ENCODE data around the gene GNA14. TPM values are rescaled to one million over a fixed set of nuclear protein-coding genes. Genes with fewer than 3 reads are reported as not detected.

GNA14 gene
- total and polyA plus RNA-seq, 2 of the 8 experiments (the other 6 are each of a cell fraction or from before 2014, with no cell fraction given), result 3.4 to 6.3 TPM

DNA sequence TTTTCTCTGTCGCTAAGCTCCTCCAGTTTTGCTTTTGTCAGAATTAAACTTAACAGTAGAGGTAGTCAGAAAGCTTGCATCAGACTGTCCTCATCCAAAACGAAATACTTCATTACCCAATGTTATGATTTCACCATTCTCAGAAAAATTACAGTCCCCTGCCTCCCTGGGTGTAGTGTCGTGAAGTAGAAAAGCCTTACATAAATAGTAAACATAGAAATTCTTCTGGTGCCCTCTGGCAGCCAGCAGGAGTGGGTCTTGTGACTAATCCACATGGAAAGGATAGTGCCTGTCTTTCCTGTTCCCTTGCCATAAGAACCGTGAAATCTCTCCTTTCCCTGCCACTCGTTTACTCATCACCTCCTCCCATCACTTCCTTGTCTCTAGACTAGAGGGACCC, 230.6 kb downstream of the GNA14 start:
- H3K27me3 ChIP-seq (replicated peaks in 1 of 4; ENCODE audit: control insufficient read depth in 3 of 4, extremely low read depth in 1 of 4, insufficient read depth in 3 of 4, low read length in 3 of 4), result no peaks in the 10 kb centered on the region
- H4K91ac ChIP-seq (replicated peaks; ENCODE audit: insufficient read length, low read length), result no peak overlapping the region
- H2BK12ac ChIP-seq (ENCODE audit: low read depth, low read length), result no peak overlapping the region
- H2BK5ac ChIP-seq (ENCODE audit: low read depth, low read length), result no peak overlapping the region
- TF ChIP-seq JUN (IDR thresholded peaks at IDR 0.05; ENCODE audit: low read depth, low read length) (no peak), RBBP5 (IDR thresholded peaks at IDR 0.05; ENCODE audit: borderline replicate concordance, low read depth, low read length) (no peak), TAF7 (optimal IDR thresholded peaks at IDR 0.05; ENCODE audit: borderline replicate concordance, low read depth, low read length) (no peak), ZNF274 (IDR thresholded peaks at IDR 0.05; ENCODE audit: borderline replicate concordance, extremely low read depth, low read length) (no peak), NRF1 (IDR thresholded peaks at IDR 0.05; ENCODE audit: low read depth, low read length) (no peak), CREB1 (IDR thresholded peaks at IDR 0.05) (no peak), HDAC2 (IDR thresholded peaks at IDR 0.05; ENCODE audit: borderline replicate concordance in 1 of 2, low read depth in 2 of 2, low read length in 2 of 2) (no peak), SP2 (IDR thresholded peaks at IDR 0.05; ENCODE audit: low read length) (no peak), TBP (IDR thresholded peaks at IDR 0.05; ENCODE audit: low read depth, low read length) (no peak), EGR1 (IDR thresholded peaks at IDR 0.05; ENCODE audit: borderline replicate concordance, low read depth, low read length) (no peak), TCF12 (IDR thresholded peaks at IDR 0.05; ENCODE audit: low read depth, low read length) (no peak), FOSL1 (IDR thresholded peaks at IDR 0.05; ENCODE audit: insufficient read depth, low read depth, low read length) (no peak), TEAD4 (IDR thresholded peaks at IDR 0.05; ENCODE audit: low read depth, low read length) (no peak)
- TF ChIP-seq, protein P1, sequence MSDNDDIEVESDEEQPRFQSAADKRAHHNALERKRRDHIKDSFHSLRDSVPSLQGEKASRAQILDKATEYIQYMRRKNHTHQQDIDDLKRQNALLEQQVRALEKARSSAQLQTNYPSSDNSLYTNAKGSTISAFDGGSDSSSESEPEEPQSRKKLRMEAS (IDR thresholded peaks at IDR 0.05), result no peak
- H3K14ac ChIP-seq (ENCODE audit: insufficient read length), result no peak overlapping the region
- H3K4ac ChIP-seq (replicated peaks; ENCODE audit: insufficient read length, low read depth, low read length), result no peak overlapping the region
- WGBS, 2 experiments (ENCODE audit: extremely low coverage in 1 of 2, insufficient coverage in 1 of 2, insufficient read length in 1 of 2, insufficient replicate concordance in 2 of 2, low coverage in 1 of 2, low lambda C conversion rate in 2 of 2, missing lambda C conversion rate in 1 of 2), result 86% methylated on average over 5 of the region's 5 CpGs; no CpG with 5 or more reads in 1 of the 2 experiments
- no peak overlapping the region for H2AFZ ChIP-seq (ENCODE audit: low read length)
- no peak overlapping the region for H2AK5ac ChIP-seq (ENCODE audit: low read depth, low read length)
- no peaks in the 10 kb centered on the region for H3K23me2 ChIP-seq (ENCODE audit: low read depth, low read length)
- no peak overlapping the region for H4K8ac ChIP-seq (ENCODE audit: extremely low read depth, insufficient read depth, low read length)
- no peaks in the 10 kb centered on the region for H3K79me1 ChIP-seq (ENCODE audit: low read depth, low read length)
- H4K20me1 ChIP-seq (replicated peaks in 1 of 2; ENCODE audit: control insufficient read depth in 1 of 2, insufficient read depth in 2 of 2, low read length in 2 of 2), result no peaks in the 10 kb centered on the region
- no peaks in the 10 kb centered on the region for H3K4me1 ChIP-seq (replicated peaks in 1 of 4; ENCODE audit: control insufficient read depth in 3 of 4, insufficient read depth in 4 of 4, low read length in 3 of 4)
- no peak overlapping the region for H3K18ac ChIP-seq (ENCODE audit: extremely low read depth, low read length)
- no peaks in the 10 kb centered on the region for H3K9me3 ChIP-seq (ENCODE audit: insufficient read depth in 2 of 2, low read depth in 1 of 2, low read length in 1 of 2)
- CTCF ChIA-PET (ENCODE audit: partially characterized antibody), result interaction anchor here (0.7 to 1.1 kb wide), 2 partner anchors 377 to 887 kb away, joined by 3 read pairs; no protein-coding TSS in a partner anchor
- no peak overlapping the region for H2BK15ac ChIP-seq (ENCODE audit: low read length)
- H3K56ac ChIP-seq (replicated peaks; ENCODE audit: insufficient read length, low read depth, low read length), result no peak overlapping the region
- H3K27ac ChIP-seq (ENCODE audit: low read depth, low read length), result no peak overlapping the region
- DNase-seq (ENCODE audit: low read depth in 1 of 2, low spot score in 2 of 2), result no peak
- no peak overlapping the region for H3K9ac ChIP-seq (replicated peaks in 1 of 4; ENCODE audit: extremely low read depth in 1 of 4, low read depth in 3 of 4, low read length in 3 of 4)
- H3K4me2 ChIP-seq (ENCODE audit: insufficient read depth in 1 of 2, low read depth in 2 of 2, low read length in 2 of 2), result no peak overlapping the region
- POLR2A ChIA-PET (ENCODE audit: partially characterized antibody), result no interaction called here
- H4K5ac ChIP-seq (ENCODE audit: insufficient read length, low read depth, low read length), result no peak overlapping the region
- H3K23ac ChIP-seq (ENCODE audit: insufficient read length), result no peak overlapping the region
- H3K36me3 ChIP-seq (ENCODE audit: control insufficient read depth in 2 of 4, insufficient read depth in 4 of 4, low read length in 3 of 4), result peaks cover 0 to 3% (median 0%) of the 10 kb centered on the region in 4 experiments; a peak in 1 of 8 replicates
- H2BK120ac ChIP-seq (replicated peaks; ENCODE audit: low read depth, low read length), result no peak overlapping the region
- FAIRE-seq, result no peak
- no peak overlapping the region for H2BK20ac ChIP-seq (ENCODE audit: low read length)
- H3K79me2 ChIP-seq (ENCODE audit: control insufficient read depth in 1 of 2, insufficient read depth in 2 of 2, low read length in 2 of 2), result no peaks in the 10 kb centered on the region
- H3K4me3 ChIP-seq (ENCODE audit: extremely low read depth in 1 of 4, insufficient read depth in 2 of 4, low read depth in 3 of 4, low read length in 4 of 4), result no peak overlapping the region

Measured in H1 (cell line).